Muscle of back (tissue), 13 donors: Measurements from ENCODE around the gene RPE. TPM values are rescaled to one million over a fixed set of nuclear protein-coding genes. Genes with fewer than 3 reads are reported as not detected.
A peak's percentile ranks its signal among the peaks of the same experiment; 100 is the strongest.

Experiments used
- DNase-seq, 3 donors: peaks; one replicate each; pipeline versions ENCODE4 v3.0.0 to v3.0.0-alpha.2; 2013
- long read RNA-seq, 9 donors: transcript quantifications; one replicate each; lab custom pipeline, GENCODE V29; 2026
- polyA plus RNA-seq, 10 donors: library from polyadenylated mRNA; unstranded; fragments of 120-200 nt; gene quantifications; one replicate each; pipeline ENCODE4 v1.2.1, GENCODE V29; 2013; ENCODE audit not compliant: insufficient read length in 10 of 10

The RPE gene
- polyA plus RNA-seq = 10 to 100 TPM; 24.0 to 34.3 (median 28.3) TPM
- long read RNA-seq, donor 1, transcript RPE-202 (6 exons, 2,569 nt) = major isoform, 10 of 11 reads
- long read RNA-seq, donor 1, partial matches to known transcripts = 0 of 11 reads
- long read RNA-seq, donor 1, other reads (novel, unspliced or antisense) = 0 of 11 reads
- long read RNA-seq, donor 2, transcript RPE-202 (6 exons, 2,569 nt) = major isoform, 7 of 9 reads
- long read RNA-seq, donor 2, partial matches to known transcripts = 0 of 9 reads
- long read RNA-seq, donor 2, other reads (novel, unspliced or antisense) = 0 of 9 reads
- long read RNA-seq, donor 3 = 0 reads
- long read RNA-seq, donor 4, partial matches to known transcripts = 0 of 4 reads
- long read RNA-seq, donor 4, other reads (novel, unspliced or antisense) = 0 of 4 reads
- long read RNA-seq, donor 5, transcript RPE-202 (6 exons, 2,569 nt) = major isoform, 14 of 16 reads
- long read RNA-seq, donor 5, partial matches to known transcripts = 0 of 16 reads
- long read RNA-seq, donor 5, other reads (novel, unspliced or antisense) = 0 of 16 reads
- long read RNA-seq, donor 6, transcript RPE-202 (6 exons, 2,569 nt) = major isoform, 10 of 10 reads
- long read RNA-seq, donor 6, partial matches to known transcripts = 0 of 10 reads
- long read RNA-seq, donor 6, other reads (novel, unspliced or antisense) = 0 of 10 reads
- long read RNA-seq, donor 7, transcript RPE-202 (6 exons, 2,569 nt) = major isoform, 8 of 9 reads
- long read RNA-seq, donor 7, partial matches to known transcripts = 0 of 9 reads
- long read RNA-seq, donor 7, other reads (novel, unspliced or antisense) = 0 of 9 reads
- long read RNA-seq, donor 8, transcript RPE-202 (6 exons, 2,569 nt) = major isoform, 7 of 8 reads
- long read RNA-seq, donor 8, partial matches to known transcripts = 0 of 8 reads
- long read RNA-seq, donor 8, other reads (novel, unspliced or antisense) = 0 of 8 reads
- long read RNA-seq, donor 9, partial matches to known transcripts = 0 of 2 reads
- long read RNA-seq, donor 9, other reads (novel, unspliced or antisense) = 0 of 2 reads

GRCh38 chr2:210002158-210003157 lies at the start of gene RPE:
TSS of gene RPE (plus strand) at chr2:210002638. CDS start at chr2:210002662, 24 bp downstream.
- peak; percentile 95 to 98 (median 97) for DNase-seq

- DNase-seq = no peak
Measured at GRCh38 chr2:209956271-209956670, 46.2 kb upstream of the RPE start.

DNA sequence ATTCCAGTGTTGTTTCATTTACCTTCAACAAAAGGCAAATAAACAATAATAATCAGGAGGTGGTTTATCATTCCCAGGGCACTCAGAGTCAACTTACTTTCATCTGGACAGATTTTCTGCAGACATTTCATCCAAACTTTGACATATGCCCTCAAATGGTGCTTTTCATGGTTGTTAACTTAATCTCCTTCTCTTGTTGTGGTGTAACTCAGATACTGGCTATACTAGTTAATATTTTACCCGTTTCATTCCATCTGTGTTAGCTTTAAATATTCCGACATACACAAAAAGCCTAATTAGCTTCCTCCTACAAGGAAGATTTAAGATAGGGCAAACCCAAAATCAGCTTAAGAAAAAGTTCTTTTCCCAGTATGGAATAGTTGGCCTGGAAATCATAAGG lies 44.4 kb upstream of the RPE start:
- no peak for DNase-seq

- no peak for DNase-seq
Measured at GRCh38 chr2:209960045-209960444, 42.4 kb upstream of the RPE start.

- peak; percentile 31 to 69 (median 51) for DNase-seq
Measured at GRCh38 chr2:209960676-209961630, 41.5 kb upstream of the RPE start.

GRCh38 chr2:209965723-209966122 lies 36.7 kb upstream of the RPE start:
- no peak for DNase-seq

DNA sequence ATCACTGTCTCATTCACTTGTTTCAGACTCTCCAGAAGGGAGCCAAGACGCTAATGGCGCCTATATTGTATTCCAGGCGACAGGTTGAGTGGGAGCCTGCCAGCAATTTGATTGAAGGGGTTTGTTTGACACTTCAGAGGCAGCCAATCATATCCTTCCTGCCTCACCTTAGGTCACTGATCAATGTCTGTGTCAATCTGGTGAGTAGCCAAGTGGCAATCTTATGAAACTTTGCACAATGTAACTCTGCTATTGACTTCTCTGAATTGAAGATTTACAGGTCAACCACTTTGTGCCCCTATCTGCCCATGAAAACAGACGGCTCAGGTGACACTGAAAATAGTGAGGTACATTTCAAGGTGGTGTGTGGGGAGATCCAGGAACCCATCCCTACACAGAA lies 32.7 kb upstream of the RPE start:
- no peak for DNase-seq

DNA sequence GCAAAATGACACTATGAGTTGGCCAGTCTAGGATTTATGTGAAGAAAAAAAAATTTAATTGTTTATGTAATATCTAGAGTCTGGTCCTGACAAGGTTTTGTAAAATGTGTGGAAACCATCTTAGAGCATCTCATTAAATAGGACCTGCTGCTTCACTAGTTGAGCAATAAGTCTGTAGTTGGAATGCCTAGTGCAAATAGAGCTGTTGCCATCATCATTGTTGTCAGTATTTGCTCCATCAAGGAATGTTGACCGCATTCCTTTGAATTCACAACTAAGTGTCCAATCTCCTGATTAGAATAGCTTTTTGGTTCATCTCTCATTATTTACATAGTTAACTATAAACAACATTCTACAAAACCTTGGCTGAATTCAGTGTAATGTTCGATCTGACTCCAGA lies 32.2 kb upstream of the RPE start:
- DNase-seq = no peak

- DNase-seq = no peak
Measured at GRCh38 chr2:209970711-209971110, 31.7 kb upstream of the RPE start.

DNA sequence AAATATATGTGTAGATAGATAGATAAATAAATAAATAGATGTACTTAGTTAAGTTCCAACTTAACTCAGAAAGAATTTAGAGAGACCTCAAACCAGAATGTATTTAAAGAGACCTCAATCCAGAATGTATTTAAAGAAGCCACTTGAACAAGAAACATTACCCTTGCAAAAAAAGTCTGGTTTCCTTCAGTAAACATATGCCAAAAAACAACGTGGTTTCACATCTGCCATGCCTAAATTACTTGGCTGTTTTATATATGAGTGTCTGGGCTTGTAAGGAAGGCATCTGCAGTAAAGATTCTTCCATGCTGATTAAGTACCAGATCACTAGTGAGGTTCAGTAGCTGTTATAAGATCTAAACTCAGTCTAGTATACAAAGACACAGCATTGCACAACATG lies 29.1 kb upstream of the RPE start:
- no peak for DNase-seq

GRCh38 chr2:209974576-209974975 lies 27.9 kb upstream of the RPE start:
- DNase-seq = no peak

DNA sequence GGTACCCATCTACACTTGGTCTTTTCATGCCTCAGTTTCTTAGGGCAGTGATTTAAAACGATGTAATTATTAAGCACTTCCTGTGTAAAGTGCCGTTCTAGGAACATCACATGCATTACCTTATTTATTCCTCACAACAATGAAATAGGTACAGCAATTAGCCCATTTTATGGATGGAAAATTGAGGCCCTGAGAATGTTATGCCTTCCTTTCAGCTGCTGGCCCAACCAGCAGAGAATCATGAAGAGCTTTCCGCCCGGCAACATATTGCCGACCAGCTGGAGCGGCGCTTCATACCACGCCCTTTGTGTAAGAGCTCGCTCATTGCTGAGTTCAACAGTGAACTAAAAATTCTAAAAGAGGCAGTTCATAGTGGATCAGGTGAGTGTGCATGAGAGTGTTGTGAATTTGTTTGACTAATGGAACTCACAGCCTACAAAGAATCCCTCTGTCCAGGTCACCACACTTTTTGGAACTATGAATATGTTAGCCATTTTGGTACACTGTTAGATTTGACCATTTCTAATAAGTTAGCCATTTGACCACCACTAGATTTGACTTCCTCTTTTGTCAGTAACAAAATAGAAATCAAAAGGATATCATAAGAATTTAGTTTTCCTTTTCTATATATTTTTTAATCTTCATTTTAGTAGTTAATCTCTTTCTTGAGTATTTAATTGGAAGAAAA lies 25.6 kb upstream of the RPE start:
- DNase-seq = no peak

DNA sequence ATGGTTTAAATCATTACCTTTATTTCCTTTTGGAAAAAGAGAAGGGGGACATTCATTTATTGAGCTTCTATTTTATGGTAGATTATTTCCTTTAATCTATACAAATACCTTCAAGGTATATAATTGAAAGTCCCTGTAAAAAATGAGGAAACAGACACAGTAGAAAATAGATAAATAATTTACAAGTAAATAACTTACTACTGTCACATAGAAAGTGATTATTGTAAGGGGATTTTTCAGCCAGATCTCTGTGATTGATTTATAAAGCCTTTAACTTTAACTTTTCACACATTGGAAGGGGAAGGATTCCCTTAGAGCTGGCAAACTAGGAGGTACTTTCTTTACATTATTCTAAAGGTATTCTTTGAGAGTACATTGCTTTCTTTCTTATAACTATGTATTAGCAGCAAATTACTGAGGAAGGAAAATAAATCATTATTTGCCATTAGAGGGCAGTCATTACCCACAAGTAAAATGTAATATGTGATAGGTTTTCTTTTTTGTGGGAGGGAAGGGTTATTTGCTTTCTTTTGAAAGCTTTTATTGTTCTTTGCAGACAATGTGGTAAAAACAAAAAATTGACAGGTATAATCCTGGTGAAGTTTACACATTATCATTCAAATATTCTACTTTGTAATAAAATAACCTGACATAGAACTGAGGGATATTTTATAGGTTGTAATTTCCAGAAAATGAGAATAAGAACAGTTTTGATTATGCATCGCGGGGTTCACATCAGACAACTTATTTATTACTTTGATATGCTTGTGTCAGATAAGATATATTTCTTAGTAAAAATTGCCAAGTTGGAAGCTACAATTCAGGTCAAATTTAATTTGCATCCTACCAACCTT lies 24.8 kb upstream of the RPE start:
- DNase-seq = peak; percentile 20 to 54 (median 24)

DNA sequence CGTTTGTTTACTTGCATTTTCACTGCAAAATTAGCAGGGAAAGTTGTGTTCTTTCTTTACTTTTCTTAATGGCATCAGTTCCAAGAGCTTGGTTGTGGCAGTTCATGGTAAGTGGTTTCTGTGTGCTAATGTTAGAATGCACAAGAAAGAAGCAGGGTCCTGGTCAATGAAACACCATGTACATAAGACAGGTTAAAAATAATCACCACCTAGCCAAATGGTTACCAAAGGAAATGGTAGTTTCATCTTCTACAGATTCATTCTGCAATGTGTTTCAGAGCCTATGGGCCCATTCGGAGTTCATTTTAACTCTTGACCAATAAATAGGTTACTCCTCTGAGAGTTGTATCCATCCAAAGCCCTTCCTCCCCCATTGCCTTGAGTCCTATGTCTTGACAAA lies 18.1 kb upstream of the RPE start:
- DNase-seq = no peak

- DNase-seq = no peak
Measured at GRCh38 chr2:209985874-209986273, 16.6 kb upstream of the RPE start.

DNA sequence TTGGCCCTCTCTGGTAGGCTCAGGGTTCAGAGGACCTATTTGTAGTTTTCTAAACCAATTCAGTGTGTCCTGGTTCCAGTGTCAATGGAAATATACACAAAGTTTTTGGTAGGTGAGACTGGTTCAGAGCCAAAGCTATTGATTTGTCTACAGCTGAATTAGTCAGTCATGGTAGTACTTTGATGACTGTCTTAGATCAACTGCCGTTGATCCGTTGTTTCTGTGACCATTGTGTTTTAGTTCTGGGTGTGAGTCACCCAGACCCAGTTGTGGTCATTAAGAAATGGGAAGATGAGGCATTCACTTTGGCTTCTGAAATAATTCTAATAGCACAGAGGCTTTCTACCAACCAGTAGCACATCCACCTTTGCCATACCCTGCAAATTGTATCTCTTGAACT lies 16.0 kb upstream of the RPE start:
- no peak for DNase-seq

DNA sequence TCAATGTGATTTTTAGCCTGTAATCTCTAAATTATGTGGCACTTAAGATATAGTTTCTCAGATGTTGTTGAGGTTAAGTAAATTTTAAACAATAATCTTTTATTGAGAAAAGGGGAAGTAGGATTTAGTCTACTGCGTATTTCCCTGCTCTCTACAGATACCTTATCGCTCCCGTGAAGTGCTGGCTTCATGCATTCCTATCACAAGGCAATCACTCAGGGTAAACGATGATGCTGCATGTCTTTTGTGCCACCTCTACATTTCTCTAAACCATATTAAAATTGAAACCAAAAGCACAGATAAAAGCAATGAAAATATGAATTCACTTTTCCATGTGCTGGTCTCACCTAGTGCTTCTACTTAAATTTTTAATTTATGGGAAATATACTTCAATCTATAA lies 14.4 kb upstream of the RPE start:
- no peak for DNase-seq

DNA sequence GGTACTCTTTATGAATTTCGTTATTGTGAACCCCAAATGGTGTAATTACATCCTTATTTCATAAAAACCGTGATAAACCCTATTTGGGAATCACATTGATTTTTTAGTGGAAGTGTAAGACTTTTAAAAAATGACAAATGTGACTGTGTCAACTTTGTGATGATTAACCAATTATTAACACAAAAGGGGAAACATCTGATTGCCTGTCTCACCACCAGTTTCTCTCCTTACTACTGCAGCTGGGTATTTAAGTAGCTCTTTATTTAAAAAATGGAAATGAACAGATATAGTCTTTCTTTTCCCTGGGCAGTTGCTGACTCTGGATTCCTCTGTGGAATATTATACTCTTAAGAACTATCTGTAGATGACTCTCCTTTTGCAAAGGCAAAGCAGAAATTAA lies 11.6 kb upstream of the RPE start:
- no peak for DNase-seq
